ENCODE data around the gene CHD2.
"Not testable (repeated sequence)": the region's sequence is repeated elsewhere in the genome, so short reads cannot be mapped to it uniquely, and the experiment has no call there.

CHD2 gene

GRCh38 chr15:92899948-92900730, at the start of gene CHD2:
Gene CHD2, plus strand, starts transcription at chr15:92900324. Its CDS starts 914 bp downstream, at chr15:92901238.
- peak; percentile 67 to 90 (median 78) for DNase-seq

DNA sequence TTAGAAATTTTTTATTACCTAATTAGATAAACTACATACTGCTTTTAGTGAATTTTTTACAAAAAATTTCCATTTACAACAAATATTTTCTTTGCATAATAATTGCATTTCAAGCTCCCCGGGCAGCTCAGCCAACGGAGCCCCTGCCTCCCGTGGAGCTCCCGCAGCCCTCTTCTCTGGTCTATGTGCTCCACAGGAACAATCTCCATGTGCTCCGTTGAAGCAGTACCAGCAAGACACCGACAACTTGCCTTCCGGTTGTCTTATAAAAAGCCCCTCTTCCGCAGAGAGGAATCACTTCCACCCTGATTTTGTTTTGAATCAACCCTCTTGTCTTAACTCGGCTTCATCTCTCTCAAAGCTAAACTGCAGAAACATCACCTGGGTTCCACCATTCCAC, 46.9 kb upstream of the CHD2 start:
- DNase-seq, result no peak

DNA sequence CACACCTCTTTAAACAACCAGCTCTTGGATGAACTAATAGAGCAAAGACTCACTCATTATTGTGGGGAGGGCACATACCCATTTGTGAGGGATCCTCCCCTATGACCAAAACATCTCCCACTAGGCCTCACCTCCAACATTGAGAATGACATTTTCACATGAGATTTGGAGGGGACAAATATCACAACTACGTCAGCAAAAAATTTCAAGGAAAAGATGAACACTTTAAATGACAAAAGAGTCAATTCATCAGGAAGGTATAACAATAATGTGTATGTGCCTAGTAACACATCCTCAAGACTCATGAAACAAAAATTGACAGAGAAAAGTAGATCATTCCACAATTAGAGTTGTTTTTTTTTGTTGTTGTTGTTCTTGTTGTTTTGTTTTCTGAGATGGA, 38.4 kb upstream of the CHD2 start:
- no peak for DNase-seq

GRCh38 chr15:92864127-92864814, 35.9 kb upstream of the CHD2 start:
- DNase-seq, result no peak

GRCh38 chr15:92869263-92869940, 30.7 kb upstream of the CHD2 start:
- DNase-seq, result no peak

DNA sequence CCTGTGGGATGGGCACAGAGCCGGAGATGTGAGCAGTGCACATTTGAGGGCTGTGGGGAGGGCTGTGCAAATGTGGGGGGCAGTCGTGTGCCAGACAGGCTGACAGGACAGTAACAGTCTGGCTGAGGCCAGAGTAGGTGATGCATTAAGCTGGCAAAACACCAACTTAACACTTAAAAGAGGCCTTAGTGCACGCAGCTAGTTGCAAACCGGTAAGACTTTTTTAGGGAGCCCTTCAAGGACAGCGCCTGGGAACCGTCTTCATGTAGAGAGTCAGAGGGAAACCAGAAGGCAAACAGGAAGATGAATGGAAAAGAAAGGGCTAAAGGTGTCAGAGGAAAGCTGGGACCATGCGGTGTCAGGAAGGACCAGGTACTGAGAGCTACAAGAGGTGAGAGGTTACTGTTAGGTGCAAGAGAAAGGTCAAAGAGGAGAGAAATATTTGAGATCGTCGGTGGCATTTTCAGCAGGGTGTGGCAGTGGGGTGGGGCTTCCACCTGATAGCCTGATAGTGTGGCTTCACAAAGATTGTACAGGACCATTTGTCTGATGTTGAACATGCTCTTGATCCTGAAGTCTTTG, 30.0 kb upstream of the CHD2 start:
- DNase-seq, result no peak

DNA sequence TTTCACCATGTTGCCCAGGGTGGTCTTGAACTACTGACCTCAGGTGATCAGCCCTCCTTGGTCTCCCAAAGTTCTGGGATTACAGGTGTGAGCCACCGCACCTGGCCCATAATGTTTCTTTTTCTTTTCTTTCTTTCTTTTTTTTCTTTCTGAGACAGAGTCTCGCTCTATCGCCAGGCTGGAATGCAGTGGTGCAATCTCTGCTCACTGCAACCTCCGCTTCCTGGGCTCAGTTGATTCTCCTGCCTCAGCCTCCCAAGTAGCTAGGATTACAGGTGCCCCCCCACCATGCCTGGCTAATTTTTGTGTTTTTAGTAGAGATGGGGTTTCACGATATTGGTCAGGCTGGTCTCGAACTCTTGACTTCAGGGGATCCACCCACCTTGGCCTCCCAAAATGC, 27.2 kb upstream of the CHD2 start:
- DNase-seq, result not testable (repeated sequence)

DNA sequence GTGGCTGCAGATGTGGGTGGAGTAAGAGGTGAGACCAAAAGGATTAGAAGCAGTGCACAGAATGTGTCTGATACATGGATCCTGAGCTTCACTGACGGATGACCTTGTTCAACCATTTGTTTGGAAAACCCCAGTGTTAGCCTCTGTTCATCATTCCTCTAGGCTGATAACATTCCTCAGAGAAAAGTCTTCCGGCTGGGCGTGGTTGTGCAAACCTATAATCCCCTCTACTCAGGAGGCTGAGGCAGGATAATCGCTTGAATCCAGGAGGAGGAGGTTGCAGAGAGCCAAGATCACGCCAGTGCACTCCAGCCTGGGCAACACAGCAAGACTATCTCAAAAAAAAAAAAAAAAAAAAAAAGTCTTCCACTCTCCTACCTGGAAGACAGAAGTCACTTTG, 23.1 kb upstream of the CHD2 start:
- no peak for DNase-seq

DNA sequence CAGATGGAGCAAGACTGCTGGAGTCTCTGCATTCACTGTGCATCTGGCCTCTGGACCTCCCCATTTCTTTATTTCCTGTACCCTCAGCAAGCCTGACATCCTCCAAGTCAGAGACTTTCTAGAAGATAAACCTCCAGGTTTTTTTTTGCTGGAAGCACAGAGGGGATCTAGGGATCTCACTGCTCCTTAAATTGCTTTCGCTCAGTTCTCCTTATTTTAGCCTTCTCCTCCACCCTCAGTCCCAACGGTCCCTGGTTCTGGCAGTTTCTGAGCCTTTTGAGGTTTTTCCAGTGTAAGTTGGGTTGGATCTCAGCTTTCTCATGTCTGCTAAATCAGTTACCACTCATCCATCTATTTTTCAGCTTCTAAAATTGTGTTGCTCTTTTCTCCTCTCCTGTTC, 22.7 kb upstream of the CHD2 start:
- DNase-seq, result no peak

DNA sequence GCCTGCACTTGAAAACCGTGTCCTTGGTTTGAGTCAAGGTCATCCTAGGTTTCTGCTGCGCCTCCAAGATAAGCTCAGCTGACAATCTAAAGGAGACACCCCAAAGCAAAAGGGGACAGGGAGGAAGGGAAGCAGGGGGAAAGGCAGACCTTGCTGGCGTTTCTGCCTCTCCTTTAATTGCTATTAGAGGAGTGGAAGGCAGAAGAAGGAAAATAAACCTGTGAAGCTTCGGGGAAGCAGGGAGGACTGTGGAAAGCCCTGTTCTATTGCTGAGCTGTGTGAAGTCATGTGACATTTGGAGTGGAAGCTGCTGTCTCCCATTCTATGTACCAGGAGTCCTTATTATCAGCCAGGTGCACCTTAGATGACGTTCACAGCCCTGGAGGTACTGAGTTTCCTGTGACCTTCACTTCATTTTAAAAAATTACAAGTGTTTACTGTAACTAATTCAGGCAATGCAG, 21.5 kb upstream of the CHD2 start:
- DNase-seq, result no peak

- peak in 3 of 6 experiments; percentile 5 to 46 (median 31) for DNase-seq
Observed at GRCh38 chr15:92879949-92880725, 20.0 kb upstream of the CHD2 start.

- no peak for DNase-seq
Observed at GRCh38 chr15:92880796-92881195, 19.3 kb upstream of the CHD2 start.

DNA sequence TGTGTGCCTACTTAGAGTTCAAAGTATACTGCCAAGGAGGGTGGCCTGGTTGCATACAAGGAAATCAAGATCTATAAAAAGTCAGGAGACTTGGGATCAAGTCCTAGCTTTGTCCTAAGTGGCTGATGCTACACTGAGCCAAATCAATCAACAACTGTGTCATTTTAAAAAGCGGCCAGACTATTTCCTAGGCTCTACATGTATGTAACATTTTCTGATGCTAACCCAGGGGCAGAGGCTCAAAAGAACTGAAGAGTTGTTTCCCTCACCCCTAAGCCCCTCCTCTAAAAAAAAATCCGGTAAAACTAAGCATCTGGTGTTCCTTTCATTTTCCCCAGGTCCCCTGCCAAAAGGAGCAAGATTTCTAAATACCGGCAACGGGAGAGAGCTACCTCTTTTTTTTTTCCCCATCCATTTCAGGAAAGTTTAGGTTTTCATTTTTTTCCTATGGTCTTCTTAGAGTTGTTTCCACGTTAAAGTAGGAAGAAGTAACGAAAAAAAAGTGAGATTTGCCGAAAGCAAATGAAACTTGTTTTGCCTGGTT, 18.8 kb upstream of the CHD2 start:
- DNase-seq, result no peak

GRCh38 chr15:92881802-92882696, 18.1 kb upstream of the CHD2 start:
- DNase-seq, result peak; percentile 96 to 99 (median 98)

DNA sequence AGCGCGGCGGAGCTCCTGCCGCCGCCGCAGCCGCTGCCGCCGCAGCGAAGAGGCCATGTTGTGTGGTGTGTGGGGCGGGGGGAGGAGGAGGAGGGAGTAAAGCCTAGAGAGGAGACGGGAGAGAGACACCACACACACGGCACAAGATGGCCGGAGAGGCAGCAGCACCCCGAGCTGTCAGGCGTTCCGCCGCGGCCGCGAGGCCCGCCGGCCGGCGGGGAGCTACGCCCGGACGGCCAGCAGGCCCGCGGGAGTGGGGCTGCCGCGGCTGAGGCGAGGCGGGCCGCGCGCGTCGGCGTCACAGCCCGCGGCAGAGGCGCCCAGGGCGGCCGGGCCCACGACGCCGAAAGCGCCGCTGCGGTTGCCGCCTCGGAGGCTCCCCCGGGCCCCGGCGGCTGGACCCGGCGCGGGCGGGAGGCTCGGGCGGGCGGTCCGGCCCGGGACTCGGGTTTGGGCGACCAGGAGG, 17.4 kb upstream of the CHD2 start:
- DNase-seq, result no peak

- peak; percentile 48 to 85 (median 71) for DNase-seq
Observed at GRCh38 chr15:92883163-92883875, 16.8 kb upstream of the CHD2 start.

GRCh38 chr15:92883876-92884435, 16.2 kb upstream of the CHD2 start:
- no peak for DNase-seq

GRCh38 chr15:92884436-92885223, 15.5 kb upstream of the CHD2 start:
- no peak for DNase-seq

All from stimulated activated naive CD4-positive, alpha-beta T cell (primary cell).